Gastroesophageal sphincter (tissue), 4 donors: ENCODE data around the gene FAM3B. TPM values are rescaled to one million over a fixed set of nuclear protein-coding genes. Genes with fewer than 3 reads are reported as not detected.
"Not testable (repeated sequence)": the region's sequence is repeated elsewhere in the genome, so short reads cannot be mapped to it uniquely, and the experiment has no call there.

ENCODE experiments used
- ATAC-seq: fragments of 150-250 bp; one replicate; pipeline ENCODE4 v1.9.1; 2016; ENCODE audit warnings: mild to moderate bottlenecking, moderate library complexity
- H3K27ac ChIP-seq, 4 donors: fragments of 200-600 bp; sonication (generic) in 3 of 4; 1 replicate in 3 of 4; 2 replicates in 1 of 4; pipeline ENCODE4 v1.5.1; 2016 to 2019
- H3K27me3 ChIP-seq: fragments of 200-600 bp; sonication (generic); one replicate; pipeline ENCODE4 v1.5.1; 2019
- H3K36me3 ChIP-seq, 2 donors: fragments of 200-600 bp; sonication (generic); one replicate each; pipeline ENCODE4 v1.5.1; 2019; ENCODE audit warnings: control low read depth in 1 of 2
- H3K4me1 ChIP-seq, 3 donors: fragments of 200-600 bp; sonication (generic); 1 replicate in 2 of 3; 2 replicates in 1 of 3; pipeline ENCODE4 v1.5.1; 2016 to 2019; ENCODE audit warnings: control low read depth in 2 of 3
- H3K4me3 ChIP-seq, 2 donors: fragments of 200-600 bp; sonication (generic); one replicate each; pipeline ENCODE4 v1.5.1; 2019; ENCODE audit warnings: mild to moderate bottlenecking in 1 of 2, moderate library complexity in 1 of 2
- H3K9me3 ChIP-seq, 3 donors: fragments of 200-600 bp; sonication (generic); one replicate each; pipeline ENCODE4 v1.5.1; 2017 to 2019; ENCODE audit warnings: control low read depth in 2 of 3
- EP300 ChIP-seq: sonication (generic); formaldehyde crosslinking; IDR thresholded peaks from one replicate; pipeline ENCODE4 v1.6.1; 2017; ENCODE audit warnings: antibody characterized with exemption, mild to moderate bottlenecking
- POLR2A ChIP-seq, 2 donors: fragments of 450-650 bp; IDR thresholded peaks; one replicate each; pipeline ENCODE4 v1.6.1; 2017; ENCODE audit warnings: antibody characterized with exemption in 2 of 2, mild to moderate bottlenecking in 2 of 2, moderate library complexity in 1 of 2
- POLR2AphosphoS5 ChIP-seq: sonication (generic); formaldehyde crosslinking; IDR thresholded peaks from one replicate; pipeline ENCODE4 v1.6.1; 2017; ENCODE audit warnings: antibody characterized with exemption
- WGBS, 2 donors: methylation state at CpG; one replicate each; pipeline ENCODE4 v1.1.5; 2018; ENCODE audit warnings: low coverage in 1 of 2; 5-methylcytosine and 5-hydroxymethylcytosine counted together
- total RNA-seq, 4 donors: library from RNA; depleted of rRNA; stranded (reverse); fragments of >200 nt; gene quantifications; one replicate each; pipeline ENCODE4 v1.1.0, GENCODE V29; 2016
- TF ChIP-seq, protein P1 (sequence below), 4 experiments: fragments of 200-600 bp in 2 of 4; fragments of 450-650 bp in 2 of 4; sonication (generic) in 1 of 4; IDR thresholded peaks; one replicate each; pipeline ENCODE4 v1.5.1; 2017 to 2019; ENCODE audit warnings: antibody characterized with exemption in 4 of 4, mild to moderate bottlenecking in 2 of 4, moderate library complexity in 2 of 4

Gene FAM3B
- total RNA-seq, 4 donors from 2014 or later, result 0.31 to 7.1 TPM; not detected in 2

DNA sequence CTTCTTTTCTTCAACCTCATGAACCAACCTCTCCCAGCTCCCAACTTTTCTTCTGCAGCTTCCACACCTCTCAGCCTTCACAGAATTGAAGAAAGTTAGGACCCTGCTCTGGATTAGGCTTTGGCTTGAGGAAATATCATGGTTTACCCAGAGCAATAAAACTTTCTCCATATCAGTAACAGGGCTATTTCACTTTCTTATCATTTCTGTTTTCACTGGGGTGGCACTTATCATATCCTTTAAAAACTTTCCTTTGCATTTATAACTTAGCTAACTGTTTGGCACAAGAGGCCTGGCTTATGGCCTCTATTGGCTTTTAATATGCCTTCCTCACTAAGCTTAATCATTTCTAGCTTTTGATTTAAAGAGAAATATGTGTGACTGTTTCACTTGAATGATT is 9.4 kb upstream of the FAM3B start:
- Histone ChIP-seq H3K4me3 (no peak overlapping the region), H3K9me3 (peaks cover 0 to 11% (median 0%) of the 10 kb centered on the region in 3 donors), H3K36me3 (no peaks in the 10 kb centered on the region), H3K27ac (no peak overlapping the region), H3K4me1 (no peaks in the 10 kb centered on the region), H3K27me3 (peaks cover 45% of the 10 kb centered on the region)
- TF ChIP-seq POLR2AphosphoS5 (no peak), EP300 (no peak), POLR2A (IDR thresholded peaks at IDR 0.05) (no peak)
- TF ChIP-seq, protein P1, sequence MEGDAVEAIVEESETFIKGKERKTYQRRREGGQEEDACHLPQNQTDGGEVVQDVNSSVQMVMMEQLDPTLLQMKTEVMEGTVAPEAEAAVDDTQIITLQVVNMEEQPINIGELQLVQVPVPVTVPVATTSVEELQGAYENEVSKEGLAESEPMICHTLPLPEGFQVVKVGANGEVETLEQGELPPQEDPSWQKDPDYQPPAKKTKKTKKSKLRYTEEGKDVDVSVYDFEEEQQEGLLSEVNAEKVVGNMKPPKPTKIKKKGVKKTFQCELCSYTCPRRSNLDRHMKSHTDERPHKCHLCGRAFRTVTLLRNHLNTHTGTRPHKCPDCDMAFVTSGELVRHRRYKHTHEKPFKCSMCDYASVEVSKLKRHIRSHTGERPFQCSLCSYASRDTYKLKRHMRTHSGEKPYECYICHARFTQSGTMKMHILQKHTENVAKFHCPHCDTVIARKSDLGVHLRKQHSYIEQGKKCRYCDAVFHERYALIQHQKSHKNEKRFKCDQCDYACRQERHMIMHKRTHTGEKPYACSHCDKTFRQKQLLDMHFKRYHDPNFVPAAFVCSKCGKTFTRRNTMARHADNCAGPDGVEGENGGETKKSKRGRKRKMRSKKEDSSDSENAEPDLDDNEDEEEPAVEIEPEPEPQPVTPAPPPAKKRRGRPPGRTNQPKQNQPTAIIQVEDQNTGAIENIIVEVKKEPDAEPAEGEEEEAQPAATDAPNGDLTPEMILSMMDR (IDR thresholded peaks at IDR 0.05), result no peak
- no peak for ATAC-seq

DNA sequence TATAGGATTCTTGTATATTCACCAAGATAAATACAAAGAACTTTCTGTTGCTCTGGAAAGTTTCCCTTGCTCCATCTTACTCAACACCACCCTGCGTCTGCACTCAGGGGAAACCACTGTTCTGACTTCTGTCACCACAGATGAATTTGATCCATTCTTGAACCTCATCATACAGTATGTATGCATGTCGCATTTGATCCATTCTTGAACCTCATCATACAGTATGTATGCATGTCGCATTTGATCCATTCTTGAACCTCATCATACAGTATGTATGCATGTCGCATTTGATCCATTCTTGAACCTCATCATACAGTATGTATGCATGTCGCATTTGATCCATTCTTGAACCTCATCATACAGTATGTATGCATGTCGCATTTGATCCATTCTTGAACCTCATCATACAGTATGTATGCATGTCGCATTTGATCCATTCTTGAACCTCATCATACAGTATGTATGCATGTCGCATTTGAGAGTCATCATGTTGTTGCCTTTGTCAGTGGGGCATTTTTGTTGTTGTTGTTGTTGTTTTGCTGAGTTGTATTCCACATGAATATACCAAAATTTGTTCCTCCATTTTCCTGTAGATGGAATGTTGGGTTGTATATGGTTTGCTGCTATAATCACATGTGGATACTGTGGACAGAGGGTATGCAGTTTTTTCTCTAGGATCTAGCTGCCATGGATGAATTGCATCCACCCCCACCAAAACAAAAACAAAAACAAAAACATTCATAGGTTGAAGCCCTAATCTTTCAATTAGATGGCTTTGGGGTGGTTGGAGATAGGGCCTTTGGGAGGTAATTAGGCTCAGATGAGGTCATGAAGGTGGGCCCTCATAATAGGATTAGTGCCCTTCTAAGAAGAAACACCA is 3.1 kb upstream of the FAM3B start:
- 70 to 82% methylated on average over 1 to 4 of the region's 8 CpGs for WGBS, 2 donors
- not testable (repeated sequence) for H3K4me3 ChIP-seq, H3K9me3 ChIP-seq, H3K36me3 ChIP-seq, ATAC-seq, H3K27ac ChIP-seq
- H3K27me3 ChIP-seq, result peaks cover 72% of the 10 kb centered on the region
- peaks cover 0 to 13% (median 7%) of the 10 kb centered on the region in 3 donors for H3K4me1 ChIP-seq

DNA sequence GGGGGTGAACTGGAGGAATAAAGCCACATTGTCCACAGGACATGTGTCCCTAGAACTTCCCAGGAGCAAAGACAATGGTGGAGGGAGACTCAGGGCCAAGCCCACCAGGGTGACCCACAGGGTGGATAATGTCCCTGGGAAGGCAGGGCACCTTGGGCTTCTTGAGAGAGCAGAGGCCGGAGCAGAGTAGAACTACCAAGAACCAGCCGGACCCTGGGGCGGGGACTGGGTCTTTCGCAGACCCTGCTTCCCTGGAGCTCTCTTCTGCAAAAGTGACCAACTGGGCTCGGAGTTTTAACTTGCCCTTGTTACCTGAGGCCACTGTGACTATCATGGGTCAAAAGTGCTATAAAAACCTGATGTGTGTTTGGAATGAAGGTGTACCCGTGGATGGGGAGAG is 875 bp upstream of the FAM3B start:
- no peak for ATAC-seq
- WGBS, 2 donors, result no CpG with 5 or more reads among the region's 6 CpGs
- H3K4me1 ChIP-seq, result peaks cover 0 to 13% (median 7%) of the 10 kb centered on the region in 3 donors
- TF ChIP-seq POLR2AphosphoS5 (no peak), EP300 (no peak), POLR2A (IDR thresholded peaks at IDR 0.05) (no peak)
- TF ChIP-seq, protein P1 (IDR thresholded peaks at IDR 0.05), result no peak
- H3K27ac ChIP-seq, result no peak overlapping the region
- no peaks in the 10 kb centered on the region for H3K36me3 ChIP-seq
- H3K27me3 ChIP-seq, result peaks cover 65% of the 10 kb centered on the region
- no peaks in the 10 kb centered on the region for H3K9me3 ChIP-seq
- H3K4me3 ChIP-seq, result no peak overlapping the region

DNA sequence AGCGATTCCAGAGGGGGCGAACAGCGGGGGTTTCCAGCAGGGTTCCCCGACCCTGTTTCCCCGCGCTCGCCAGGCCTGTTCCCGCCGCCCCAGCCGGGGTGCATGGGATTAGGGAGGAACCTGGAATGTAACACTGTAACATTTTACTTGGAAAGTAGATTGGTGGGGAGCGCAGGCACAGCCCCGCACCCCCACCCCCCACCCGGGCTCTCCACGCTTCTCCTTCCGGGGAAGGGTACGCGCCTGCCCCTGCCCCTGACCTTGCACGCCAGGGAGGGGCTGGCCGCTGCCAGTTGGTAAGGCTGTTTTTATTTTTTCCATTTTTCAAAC is 427 bp downstream of the FAM3B start:
- Histone ChIP-seq H3K36me3 (no peaks in the 10 kb centered on the region), H3K27me3 (peaks cover 64% of the 10 kb centered on the region), H3K4me3 (peak overlapping the region in 1 of 2 donors; percentile 46), H3K27ac (no peak overlapping the region), H3K4me1 (peaks cover 0 to 13% (median 7%) of the 10 kb centered on the region in 3 donors), H3K9me3 (no peaks in the 10 kb centered on the region)
- ATAC-seq, result no peak
- 10% methylated on average over 8 of the region's 19 CpGs; no CpG with 5 or more reads in 1 of the 2 donors for WGBS, 2 donors
- TF ChIP-seq POLR2A (IDR thresholded peaks at IDR 0.05) (no peak), EP300 (no peak), POLR2AphosphoS5 (no peak)
- TF ChIP-seq, protein P1 (IDR thresholded peaks at IDR 0.05), result no peak

DNA sequence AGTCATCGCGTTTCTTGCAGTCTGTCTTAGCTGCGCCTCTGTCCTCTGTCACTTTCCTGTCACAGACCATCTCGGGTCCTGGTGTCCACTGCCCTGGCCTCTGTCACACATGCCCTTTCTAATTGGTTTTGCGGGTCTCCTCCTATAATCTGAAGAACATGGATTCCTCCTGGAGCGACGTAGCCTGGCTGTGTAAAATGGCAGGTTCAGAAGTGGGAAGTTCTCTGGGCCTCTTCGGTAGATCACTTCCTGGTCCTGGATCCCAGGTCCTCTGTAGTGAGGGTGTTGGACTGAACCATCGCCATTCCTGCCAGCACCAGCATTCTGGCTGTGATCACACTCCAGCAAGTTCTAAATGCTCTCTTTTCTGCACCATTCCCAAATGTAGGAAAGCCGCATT is 857 bp downstream of the FAM3B start:
- H3K4me3 ChIP-seq, result peak overlapping the region in 1 of 2 donors; percentile 46
- H3K27ac ChIP-seq, result no peak overlapping the region

More for the DNA sequence above, 857 bp downstream of the FAM3B start:
- peaks cover 0 to 13% (median 7%) of the 10 kb centered on the region in 3 donors for H3K4me1 ChIP-seq
- TF ChIP-seq EP300, result no peak
- TF ChIP-seq POLR2AphosphoS5, result no peak
- no peak for TF ChIP-seq POLR2A (IDR thresholded peaks at IDR 0.05)
- TF ChIP-seq, protein P1 (IDR thresholded peaks at IDR 0.05), result no peak
- peaks cover 64% of the 10 kb centered on the region for H3K27me3 ChIP-seq
- no peaks in the 10 kb centered on the region for H3K36me3 ChIP-seq
- no peak for ATAC-seq
- WGBS, 2 donors, result 72 to 76% methylated on average over 4 to 8 of the region's 10 CpGs
- no peaks in the 10 kb centered on the region for H3K9me3 ChIP-seq
